Spleen (tissue), 7 donors: ENCODE measurements around the gene LARP1.

Experiments
- CTCF ChIP-seq, 11 experiments: fragments of 200-600 bp in 7 of 11; fragments of 450-650 bp in 4 of 11; sonication (generic) in 4 of 11; IDR thresholded peaks in 8 of 11; conservative IDR thresholded peaks in 3 of 11; 1 replicate in 7 of 11; 2 replicates in 4 of 11; pipeline versions ENCODE4 v1.4.0 to v1.8.0; 2016 to 2021; ENCODE audit warnings: antibody characterized with exemption in 11 of 11, inconsistent platforms in 4 of 11, mild to moderate bottlenecking in 1 of 11
- POLR2A ChIP-seq, 3 donors: fragments of 450-650 bp; IDR thresholded peaks; one replicate each; pipeline ENCODE4 v1.5.1; 2017; ENCODE audit warnings: antibody characterized with exemption in 3 of 3, mild to moderate bottlenecking in 1 of 3
- POLR2AphosphoS5 ChIP-seq, 3 donors: sonication (generic); formaldehyde crosslinking; IDR thresholded peaks; one replicate each; pipeline ENCODE4 v1.5.1; 2017; ENCODE audit warnings: antibody characterized with exemption in 3 of 3
- donor health status: DM: no; HTN: no; CAD: no; lungs with moderate emphysema.
- donor health status: DM: no; HTN: no; CAD: no.
- donor health status: DM: no; HTN: no; CAD: no.

- no peak for TF ChIP-seq CTCF (IDR thresholded peaks at IDR 0.05 in 8 of 11, conservative IDR thresholded peaks at IDR 0.05 in 3 of 11)
- TF ChIP-seq POLR2A (IDR thresholded peaks at IDR 0.05) = no peak
- TF ChIP-seq POLR2AphosphoS5 (IDR thresholded peaks at IDR 0.05) = no peak
These were observed 21.0 kb downstream of the LARP1 start for GRCh38 chr5:154776167-154776566.
